HG03565 (cell line): Measurements from ENCODE around the gene AMPD2.

Experiments
- ATAC-seq: cut with Tn5 transposase; IDR thresholded peaks from one replicate; pipeline ENCODE4 v1.9.1; 2021; ENCODE audit warnings: mild to moderate bottlenecking, moderate library complexity; ENCODE audit not compliant: unreplicated experiment

Gene AMPD2

GRCh38 chr1:109616391-109616790 lies 3.2 kb upstream of the AMPD2 start:
- ATAC-seq: no peak

GRCh38 chr1:109617291-109617801 lies 2.3 kb upstream of the AMPD2 start:
- no peak for ATAC-seq

- no peak for ATAC-seq
These were observed 719 bp upstream of the AMPD2 start for GRCh38 chr1:109618661-109619575.

- no peak for ATAC-seq
These were observed 759 bp downstream of the AMPD2 start for GRCh38 chr1:109620401-109620791.

DNA sequence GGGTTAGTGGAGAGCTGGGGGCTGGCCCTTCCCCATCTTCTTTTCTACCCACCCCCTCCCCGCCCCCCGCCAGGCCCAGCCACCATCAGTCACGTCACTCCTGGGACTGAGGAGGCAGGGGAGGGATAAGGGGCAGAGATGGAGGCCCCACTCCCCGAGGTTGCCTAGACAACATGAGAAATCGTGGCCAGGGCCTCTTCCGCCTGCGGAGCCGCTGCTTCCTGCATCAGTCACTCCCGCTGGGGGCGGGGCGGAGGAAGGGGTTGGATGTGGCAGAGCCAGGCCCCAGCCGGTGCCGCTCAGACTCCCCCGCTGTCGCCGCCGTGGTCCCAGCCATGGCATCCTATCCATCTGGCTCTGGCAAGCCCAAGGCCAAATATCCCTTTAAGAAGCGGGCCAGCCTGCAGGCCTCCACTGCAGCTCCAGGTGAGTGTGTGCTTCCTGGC lies 1.2 kb downstream of the AMPD2 start:
- peak; percentile 53 for ATAC-seq

- ATAC-seq: no peak
These were observed 1.9 kb downstream of the AMPD2 start for GRCh38 chr1:109621379-109622136.

DNA sequence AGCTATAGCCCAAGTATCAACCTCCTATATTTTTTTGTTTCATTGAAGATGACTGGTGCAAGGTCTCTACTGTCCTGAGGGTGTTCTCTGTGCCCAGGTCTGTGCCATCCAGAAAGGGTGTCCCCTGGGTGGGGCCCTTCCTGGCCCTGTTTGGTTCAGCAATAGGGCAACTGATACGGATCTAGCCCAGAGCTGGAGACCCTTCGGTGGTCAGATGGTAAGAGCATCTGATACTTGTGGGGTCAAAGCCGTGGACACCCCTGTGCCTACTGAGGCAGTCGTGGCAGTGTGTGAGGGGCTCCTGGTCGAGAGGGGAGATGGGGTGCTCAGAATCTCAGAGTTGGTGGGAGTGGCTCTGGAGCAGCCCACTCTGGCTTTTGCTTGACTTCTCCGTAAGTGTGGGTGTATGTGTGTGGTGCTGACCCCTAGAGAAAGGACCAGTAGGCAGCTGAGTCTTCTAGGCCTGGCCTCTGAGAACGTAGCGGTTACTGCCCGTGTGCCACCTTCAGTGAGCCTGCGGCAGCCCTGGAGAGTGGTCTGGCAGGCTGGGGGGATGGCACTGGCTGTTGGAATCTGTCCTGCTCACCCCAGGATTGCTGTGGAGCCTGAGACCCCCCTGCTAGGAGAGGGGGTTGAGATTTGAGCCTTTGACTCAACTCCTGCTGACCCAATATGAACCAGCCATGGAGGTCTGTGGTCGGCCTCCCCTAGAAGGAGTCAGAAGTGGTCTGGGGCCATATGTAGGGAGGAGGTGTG lies 2.7 kb downstream of the AMPD2 start:
- no peak for ATAC-seq

DNA sequence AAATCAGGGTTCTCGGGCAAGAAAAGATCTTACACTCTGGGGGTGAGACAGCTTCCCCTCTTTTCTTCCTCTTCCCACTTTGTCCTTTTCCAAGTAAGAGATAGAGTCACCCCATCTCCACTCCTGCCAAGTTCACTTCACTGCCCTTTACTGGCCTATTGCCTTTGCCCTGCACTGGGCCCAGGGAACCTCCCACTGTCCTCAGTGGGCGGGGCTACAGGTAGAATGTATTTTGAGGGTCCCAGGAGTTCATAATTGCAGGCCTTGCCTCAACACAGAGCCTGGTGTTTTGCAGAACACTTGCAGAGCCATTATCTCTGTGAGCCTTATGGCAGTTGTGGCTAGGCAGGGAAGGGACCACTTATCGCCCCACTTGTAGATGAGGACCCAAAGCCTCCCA lies 3.3 kb downstream of the AMPD2 start:
- no peak for ATAC-seq

DNA sequence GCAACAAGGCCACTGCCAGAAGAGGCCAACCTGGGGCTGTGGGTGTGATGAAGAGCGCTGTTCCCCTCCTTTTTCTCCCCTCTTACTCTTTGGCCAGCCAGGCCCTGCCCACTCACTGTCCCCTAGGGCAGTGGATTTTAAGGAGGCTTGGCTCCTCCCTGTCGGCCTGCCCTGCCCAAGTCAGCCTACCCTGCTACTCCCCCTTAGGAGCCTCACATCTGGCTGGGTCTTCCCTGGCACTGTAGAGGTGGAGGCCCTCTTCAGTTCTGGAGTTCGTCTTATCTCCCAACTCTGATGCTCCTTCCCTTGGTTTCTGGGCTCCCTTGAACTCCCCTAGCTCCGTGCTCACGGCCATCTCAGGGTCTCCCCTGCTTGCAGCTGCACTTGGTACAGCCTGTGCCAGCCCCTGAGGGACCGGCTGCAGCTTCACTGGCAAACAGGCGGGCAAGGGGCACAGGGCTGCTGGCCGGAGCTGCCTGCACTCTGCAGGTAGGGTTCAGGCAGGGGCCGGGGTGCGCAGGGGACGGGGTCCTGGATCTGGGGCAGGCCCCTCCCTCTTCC lies 4.0 kb downstream of the AMPD2 start:
- no peak for ATAC-seq

GRCh38 chr1:109624201-109625010 lies 4.8 kb downstream of the AMPD2 start:
- no peak for ATAC-seq

DNA sequence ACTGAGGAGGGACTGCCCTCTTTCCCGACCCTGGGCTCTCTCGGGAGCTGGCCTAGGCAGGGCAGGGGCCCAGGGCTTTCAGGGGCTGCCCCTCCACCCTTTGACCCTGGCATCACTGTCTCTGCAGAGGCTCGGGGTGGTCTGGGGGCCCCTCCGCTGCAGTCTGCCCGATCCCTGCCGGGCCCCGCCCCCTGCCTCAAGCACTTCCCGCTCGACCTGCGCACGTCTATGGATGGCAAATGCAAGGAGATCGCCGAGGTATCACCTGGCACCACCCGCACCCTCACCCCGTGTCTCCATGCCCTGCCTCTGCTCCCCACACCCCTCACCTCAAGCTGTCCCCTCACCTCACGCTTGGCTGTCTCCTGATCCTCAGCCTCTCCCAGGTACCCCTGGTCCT lies 5.5 kb downstream of the AMPD2 start:
- no peak for ATAC-seq

DNA sequence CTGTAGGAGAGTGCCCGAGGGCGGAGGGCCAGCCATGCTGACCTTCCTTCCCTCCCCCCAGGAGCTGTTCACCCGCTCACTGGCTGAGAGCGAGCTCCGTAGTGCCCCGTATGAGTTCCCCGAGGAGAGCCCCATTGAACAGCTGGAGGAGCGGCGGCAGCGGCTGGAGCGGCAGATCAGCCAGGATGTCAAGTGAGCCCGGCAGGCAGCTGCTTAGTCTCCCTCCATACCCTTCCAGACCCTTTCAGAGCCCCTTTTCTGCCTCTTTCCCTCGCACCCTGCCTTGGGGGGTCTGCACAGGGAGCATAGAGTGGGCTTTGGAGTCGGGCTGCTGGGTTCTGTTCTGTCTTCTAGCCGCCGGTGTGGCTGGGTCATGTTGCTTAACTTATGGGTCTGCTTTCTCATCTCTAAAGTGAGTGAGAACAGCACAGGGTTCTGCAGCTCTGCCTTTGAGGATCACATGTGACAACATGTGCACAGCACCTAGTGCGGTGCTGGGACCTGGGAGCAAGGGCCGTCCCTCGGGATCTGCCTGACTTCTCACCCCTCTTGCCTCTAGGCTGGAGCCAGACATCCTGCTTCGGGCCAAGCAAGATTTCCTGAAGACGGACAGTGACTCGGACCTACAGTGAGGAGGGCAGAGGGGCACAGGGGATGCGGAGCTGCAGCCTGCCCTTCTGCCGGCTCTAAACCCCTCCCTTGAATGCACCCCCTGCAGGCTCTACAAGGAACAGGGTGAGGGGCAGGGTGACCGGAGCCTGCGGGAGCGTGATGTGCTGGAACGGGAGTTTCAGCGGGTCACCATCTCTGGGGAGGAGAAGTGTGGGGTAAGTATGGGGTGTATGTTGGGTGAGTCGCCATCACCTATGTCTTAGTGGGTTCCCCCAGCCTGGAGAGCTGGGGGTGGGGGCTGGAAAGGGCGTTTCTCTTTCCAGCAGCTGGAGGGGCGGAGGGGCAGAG lies 6.2 kb downstream of the AMPD2 start:
- no peak for ATAC-seq

DNA sequence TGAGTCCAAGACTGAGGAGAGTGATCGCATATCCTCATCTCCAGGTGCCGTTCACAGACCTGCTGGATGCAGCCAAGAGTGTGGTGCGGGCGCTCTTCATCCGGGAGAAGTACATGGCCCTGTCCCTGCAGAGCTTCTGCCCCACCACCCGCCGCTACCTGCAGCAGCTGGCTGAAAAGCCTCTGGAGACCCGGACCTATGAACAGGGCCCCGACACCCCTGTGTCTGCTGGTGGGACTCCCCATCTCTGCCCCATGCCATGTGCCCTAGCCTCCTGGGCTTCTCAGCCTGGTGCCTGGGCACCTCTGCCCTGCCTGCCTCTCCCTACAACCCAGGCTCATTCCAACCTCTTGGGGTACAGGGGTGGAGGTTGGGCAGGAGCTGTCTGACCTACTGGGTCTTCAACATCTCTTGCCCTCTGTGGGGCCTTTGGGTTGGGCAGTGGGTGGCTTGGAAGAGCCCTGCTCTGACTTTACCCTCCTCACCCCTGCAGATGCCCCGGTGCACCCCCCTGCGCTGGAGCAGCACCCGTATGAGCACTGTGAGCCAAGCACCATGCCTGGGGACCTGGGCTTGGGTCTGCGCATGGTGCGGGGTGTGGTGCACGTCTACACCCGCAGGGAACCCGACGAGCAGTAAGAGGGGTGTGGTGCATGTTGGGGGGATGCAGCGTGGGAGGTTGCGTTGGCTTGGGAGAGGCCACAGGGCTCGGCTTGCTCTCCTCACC lies 7.2 kb downstream of the AMPD2 start:
- no peak for ATAC-seq

- no peak for ATAC-seq
These were observed 8.2 kb downstream of the AMPD2 start for GRCh38 chr1:109627692-109628399.

GRCh38 chr1:109628540-109629321 lies 9.1 kb downstream of the AMPD2 start:
- ATAC-seq: no peak

DNA sequence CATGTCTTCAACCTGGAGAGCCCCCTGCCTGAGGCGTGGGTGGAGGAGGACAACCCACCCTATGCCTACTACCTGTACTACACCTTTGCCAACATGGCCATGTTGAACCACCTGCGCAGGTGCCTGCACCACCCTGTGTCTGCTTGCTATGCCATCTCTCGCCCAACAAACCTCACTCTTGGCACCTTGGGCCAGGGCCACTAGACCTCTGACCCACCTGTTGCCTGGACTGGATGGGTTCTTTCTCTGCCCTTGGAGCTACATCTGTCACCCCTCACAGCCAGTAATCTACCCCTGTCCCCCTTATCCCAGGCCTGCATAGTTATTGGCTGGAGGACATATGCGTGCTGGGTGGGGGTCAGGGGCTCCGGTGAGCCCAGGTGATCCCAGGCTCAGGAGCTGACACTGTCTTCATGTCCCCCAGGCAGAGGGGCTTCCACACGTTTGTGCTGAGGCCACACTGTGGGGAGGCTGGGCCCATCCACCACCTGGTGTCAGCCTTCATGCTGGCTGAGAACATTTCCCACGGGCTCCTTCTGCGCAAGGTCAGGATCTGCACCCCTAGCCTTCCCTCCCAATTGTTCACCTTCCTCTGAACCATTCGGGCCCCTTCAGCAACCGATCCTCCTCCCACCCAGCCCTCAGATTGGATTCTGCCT lies 9.9 kb downstream of the AMPD2 start:
- ATAC-seq: no peak
